ENCODE data around the gene ELOA.
"Not testable (repeated sequence)": the region's sequence is repeated elsewhere in the genome, so short reads cannot be mapped to it uniquely, and the experiment has no call there.

The ELOA gene

DNA sequence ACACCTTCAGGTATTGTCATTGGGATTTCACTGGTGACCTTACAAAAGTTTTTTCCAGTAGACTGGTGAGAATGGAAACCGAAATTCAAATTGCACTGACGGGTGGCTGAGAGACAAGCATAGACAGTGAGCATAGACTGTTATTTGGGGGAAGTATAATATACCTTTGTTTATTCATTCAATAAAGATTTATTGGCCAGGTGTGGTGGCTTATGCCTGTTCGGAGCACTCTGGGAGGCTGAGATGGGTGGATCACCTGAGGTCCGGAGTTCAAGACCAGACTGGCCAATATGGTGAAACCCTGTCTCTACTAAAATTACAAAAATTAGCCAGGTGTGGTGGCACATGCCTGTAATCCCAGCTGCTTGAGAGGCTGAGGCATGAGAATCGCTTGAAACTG, 10.0 kb upstream of the ELOA start:
- DNase-seq (ENCODE audit: low spot score): not testable (repeated sequence)

DNA sequence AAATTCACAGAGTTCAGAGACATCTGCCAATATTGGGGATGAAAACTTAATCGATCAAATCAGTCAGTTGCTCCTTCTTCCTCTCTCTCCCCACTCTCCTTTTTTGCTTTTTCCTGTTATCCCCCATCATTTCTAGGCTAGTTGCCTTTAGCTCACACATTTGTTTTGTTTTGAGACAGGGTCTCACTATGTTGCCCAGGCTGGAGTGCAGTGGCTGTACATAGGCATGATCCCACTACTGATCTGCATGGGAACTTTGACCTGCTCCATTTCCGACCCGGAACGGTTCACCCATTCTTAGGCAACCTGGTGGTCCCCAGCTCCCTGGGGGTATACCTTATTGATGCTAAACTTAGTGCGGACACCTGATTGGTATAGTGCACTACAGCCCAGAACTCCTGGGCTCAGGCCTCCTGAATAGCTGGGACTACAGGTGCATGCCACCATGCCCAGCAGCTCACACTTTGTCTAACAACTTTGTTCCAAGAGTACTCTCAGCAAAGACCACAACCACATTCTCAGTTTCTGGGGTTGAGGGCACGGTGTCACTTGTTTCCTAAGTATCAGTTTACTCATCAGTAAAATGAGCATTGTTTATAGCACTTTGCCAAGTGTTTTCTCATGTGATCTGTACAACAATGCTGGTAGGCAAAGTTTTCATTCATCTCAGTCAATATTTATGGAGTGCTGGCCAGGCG, 6.7 kb upstream of the ELOA start:
- DNase-seq (ENCODE audit: low spot score): no peak

DNA sequence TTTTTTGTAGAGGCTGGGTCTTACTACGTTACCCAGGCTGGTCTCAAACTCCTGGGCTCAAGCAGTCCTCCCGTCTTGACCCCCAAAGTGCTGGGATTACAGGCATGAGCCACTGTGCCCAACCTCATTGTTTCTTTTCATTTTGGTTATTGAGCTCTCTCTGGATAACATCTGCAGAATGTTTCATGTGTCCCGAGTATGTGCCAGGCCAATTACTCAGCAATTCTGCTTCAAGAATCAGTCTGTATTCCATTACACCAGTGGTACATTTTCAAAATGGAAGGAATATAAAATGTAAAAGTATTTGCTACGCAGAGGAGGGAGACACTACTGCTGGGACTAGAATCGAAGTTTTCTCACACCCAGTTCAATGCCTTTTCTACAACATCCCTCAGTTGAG, 1.7 kb upstream of the ELOA start:
- DNase-seq (ENCODE audit: low spot score): no peak

DNA sequence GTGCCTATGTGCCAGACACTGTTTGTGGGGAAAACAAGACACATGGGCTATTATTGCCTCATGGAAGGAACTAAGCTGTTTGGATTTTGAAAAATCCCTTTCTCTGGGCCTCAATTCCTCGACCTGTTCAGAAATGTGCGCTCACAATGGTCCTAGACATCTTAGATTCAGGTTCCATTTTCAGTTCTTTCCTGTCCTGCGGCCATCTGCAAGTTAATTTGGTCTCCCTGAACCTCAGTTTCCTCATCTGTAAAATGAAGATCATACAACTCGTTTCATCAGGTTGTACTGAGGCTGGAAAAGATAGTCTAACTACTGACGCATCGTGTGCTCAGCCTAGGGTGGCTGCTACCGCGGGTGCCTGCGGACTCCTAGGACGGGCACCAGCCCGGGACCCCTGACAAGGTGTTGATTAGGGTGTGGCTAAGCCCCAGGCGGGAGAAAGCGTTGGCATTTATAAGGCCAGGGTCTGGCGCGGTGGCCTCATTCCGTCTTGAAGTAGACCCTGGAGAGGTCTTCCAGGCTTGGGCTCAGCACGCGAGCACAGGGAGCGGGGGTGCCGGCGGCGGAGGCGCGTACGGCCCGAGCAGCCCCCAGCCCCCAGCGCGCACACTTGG, 493 bp upstream of the ELOA start:
- peak; percentile 54 for DNase-seq (ENCODE audit: low spot score)

DNA sequence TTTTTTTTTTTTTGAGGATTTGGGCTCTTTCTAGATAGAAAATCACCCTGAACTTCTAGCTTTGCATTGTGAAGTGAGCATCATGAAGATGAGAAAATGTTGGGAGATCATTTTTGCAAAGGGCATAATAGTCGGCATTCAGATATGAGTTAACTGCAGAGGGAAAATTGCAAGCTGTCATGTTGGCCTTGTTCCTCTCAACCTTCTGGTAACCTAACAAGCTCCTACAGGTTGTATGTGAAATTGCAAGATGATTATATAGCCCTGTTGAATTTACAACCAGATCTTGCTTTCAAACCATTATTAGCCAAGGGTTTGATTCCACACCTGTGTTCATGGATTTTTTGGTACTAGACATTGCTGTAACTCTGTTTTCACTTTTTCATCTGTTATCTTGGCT, 2.2 kb downstream of the ELOA start:
- DNase-seq (ENCODE audit: low spot score): peak; percentile 75

DNA sequence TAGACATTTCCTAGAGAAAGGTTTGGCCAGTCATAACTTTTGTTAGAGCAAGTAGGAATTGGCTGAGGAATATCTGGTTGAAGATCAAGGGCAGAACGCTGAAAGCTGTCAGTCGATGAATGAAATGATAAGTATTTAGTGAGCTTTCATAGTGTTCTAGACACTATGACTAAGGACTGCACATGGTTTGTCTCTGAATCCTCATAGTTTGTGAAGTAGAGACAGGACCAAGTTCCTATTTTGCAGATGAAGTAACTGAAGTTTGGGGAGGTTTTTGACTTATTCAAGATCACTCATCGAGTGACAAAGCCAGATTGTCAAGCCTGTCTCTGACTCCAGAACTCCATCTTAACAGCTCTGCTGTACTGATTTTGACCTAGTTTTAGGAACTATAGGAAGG, 4.7 kb downstream of the ELOA start:
- DNase-seq (ENCODE audit: low spot score): no peak

DNA sequence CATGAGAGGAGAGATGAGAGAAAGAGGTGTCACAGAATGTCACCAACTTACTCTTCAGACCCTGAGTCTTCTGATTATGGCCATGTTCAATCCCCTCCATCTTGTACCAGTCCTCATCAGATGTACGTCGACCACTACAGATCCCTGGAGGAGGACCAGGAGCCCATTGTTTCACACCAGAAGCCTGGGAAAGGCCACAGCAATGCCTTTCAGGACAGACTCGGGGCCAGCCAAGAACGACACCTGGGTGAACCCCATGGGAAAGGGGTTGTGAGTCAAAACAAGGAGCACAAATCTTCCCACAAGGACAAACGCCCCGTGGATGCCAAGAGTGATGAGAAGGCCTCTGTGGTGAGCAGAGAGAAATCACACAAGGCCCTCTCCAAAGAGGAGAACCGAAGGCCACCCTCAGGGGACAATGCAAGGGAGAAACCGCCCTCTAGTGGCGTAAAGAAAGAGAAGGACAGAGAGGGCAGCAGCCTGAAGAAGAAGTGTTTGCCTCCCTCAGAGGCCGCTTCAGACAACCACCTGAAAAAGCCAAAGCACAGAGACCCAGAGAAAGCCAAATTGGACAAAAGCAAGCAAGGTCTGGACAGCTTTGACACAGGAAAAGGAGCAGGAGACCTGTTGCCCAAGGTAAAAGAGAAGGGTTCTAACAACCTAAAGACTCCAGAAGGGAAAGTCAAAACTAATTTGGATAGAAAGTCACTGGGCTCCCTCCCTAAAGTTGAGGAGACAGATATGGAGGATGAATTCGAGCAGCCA, 8.0 kb downstream of the ELOA start:
- DNase-seq (ENCODE audit: low spot score): peak; percentile 84

DNA sequence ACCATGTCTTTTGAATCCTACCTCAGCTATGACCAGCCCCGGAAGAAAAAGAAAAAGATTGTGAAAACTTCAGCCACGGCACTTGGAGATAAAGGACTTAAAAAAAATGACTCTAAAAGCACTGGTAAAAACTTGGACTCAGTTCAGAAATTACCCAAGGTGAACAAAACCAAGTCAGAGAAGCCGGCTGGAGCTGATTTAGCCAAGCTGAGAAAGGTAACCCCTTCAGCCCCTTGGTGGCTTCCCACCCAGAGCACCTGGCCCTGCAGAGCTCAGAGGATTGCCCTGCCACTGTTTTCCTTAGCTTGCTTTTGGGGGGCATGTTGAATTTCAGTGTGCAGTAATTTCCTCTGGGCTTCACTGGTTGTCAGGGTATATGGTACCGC, 8.5 kb downstream of the ELOA start:
- DNase-seq (ENCODE audit: low spot score): no peak

DNA sequence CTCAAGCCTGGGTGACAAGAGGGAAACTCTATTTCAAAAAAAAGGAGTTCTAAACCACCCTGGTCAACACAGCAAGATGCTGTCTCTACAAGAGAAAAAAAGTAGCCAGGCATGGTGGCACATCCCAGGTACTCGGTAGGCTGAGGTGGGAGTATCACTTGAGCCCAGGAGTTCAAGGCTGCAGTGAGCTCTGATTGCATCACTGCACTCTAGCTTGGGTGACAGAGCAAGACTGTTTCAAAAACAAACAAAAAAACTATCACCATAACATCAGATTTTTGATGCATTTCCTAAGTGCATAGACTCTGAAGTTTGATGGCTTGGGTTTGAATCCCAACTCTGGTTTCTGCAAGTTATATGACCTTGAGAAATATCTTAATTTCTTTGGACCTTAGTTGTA, 9.6 kb downstream of the ELOA start:
- no peak for DNase-seq (ENCODE audit: low spot score)

DNA sequence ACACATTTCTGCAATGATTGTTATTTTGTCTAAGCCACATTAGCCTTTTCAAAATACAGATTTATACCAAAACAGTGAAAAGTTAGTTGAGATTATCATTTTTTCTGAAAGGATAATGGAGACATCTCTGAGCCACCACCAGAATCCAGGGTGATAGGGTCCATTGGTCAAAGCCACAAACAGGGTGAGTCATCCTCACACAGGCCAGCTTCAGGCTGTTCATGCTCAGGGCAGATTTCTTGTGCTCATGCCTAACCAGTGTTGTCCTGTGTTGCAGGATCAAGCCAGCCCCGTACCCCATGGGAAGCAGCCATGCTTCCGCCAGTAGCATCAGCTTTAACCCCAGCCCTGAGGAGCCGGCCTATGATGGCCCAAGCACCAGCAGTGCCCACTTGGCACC, 13.4 kb downstream of the ELOA start:
- no peak for DNase-seq (ENCODE audit: low spot score)

DNA sequence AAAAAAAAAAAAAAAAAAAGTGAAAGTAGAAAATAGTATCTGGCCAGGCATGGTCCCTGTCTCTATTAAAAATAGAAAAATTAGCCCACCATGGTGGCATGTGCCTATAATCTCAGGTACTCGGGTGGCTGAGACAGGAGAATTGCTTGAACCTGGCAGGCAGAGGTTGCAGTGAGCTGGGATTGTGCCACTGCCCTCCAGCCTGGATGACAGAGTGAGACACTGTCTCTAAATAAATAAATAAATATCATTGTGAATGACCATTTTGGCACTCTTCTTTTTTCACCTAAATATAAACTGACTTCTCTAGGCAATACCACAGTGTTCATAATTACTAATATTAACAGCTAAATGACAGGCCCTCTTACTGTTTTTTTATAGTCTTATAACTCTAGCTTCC, 14.5 kb downstream of the ELOA start:
- DNase-seq (ENCODE audit: low spot score): no peak

DNA sequence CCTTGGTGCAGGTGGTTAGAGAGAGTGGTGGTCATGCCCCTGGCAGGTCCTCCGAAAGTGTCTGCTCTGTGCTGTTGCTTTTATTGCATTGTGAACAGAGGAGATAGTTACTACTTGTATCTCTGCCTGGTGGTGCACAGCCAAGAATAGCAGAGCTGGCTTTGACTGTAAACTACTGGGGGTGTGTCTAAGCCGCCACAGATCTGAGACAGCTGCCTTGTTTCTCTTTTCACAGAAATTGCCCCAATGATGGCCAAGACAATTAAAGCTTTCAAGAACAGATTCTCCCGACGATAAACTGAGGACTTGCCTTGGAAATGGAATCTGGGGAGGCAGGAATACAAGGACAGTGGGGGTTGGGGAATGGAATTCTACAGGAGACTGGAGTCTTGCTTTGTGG, 16.0 kb downstream of the ELOA start:
- DNase-seq (ENCODE audit: low spot score): no peak

DNA sequence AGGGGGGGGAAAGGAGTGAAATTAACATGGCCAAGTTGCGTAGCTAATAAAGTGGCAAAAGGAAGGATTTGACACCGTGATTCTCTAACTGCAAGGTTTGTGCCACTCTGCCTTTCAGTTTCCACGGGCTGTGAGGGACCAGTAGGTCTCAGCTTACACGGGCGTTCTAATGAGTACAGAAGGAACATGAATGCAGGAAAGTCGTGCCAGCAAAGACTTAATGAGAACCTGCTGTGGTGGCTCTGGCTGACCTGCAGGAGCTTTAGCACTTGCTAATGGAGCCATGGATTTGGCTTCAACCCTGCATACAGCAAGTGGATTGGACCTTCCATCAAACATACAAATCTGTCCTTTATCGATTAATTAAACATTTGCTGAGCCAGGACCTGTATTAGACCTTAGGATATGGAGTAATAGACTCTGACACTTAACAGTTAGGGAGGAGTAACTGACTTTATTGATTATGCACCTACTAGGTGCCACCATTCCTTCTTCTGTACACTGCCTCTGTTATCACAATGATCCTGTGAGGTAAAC, 19.8 kb downstream of the ELOA start:
- DNase-seq (ENCODE audit: low spot score): no peak

DNA sequence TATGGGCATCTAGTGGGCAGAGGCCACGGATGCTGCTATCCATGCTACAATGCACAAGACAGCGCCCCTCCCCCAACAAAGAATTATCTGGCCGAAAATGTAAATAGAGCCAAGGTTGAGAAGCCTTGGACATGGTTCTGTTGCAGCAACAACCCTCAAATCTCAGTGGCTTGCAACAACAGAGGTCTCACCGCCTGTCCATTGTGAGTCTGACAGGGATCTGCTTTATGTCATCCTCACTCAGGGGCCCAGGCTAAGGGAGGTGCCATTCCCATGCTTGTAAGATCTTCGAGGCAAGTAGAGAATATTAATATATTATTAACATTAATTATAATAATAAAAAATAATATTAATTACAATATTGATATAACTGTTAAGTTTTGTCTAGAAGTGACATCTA, 25.5 kb downstream of the ELOA start:
- no peak for DNase-seq (ENCODE audit: low spot score)

DNA sequence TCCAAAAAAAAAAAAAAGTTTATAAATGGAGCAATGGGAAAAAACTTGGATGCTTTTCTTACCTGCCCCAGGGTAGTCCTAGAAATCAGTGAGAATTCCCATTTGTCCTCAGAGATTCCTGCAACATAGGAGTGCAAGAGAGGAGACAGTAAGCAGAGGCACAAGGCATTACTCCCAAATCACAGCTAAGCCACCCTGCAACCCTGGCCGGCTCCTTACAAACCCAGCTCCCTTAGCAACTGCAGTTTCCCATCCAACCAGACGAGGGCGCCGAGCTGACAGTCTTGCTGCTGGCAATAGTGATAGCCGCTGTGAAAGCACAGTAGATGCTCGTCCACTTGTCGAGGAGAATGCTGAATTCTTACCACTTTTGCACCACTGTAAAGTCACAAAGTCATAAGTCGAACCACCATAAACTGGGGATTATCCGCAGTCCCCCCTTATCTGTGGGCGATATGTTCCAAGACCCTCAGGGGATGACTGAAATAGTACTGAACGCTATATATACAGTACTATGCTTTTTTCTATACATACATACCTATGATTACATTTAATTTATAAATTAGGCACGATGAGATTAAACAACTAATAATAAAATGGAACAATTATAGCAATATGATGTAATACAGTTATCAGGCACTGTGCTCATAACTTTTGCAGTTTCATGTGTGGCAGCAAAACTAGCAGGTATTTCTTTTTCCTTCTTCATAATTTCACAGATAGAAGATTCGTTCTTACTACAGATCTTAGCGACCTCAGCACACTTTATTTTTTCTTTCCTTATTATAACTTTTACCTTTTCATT, 29.0 kb downstream of the ELOA start:
- peak; percentile 91 for DNase-seq (ENCODE audit: low spot score)

DNA sequence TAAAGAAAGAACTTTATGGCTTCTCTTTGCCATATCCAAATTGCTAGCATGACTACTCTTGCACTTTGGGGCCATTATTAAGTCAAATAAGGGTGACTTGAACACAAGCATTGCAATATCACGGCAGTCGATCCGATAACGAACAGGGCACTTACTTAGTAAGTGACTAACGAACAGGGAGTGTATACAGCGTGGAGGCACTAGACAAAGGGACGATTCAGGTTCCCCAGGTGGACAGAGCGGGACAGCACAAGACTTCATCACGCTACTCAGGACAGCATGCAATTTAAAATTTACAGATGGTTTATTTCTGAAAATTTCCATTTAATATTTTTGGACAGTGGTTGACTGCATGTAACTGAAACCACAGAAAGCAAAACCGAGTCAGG, 29.6 kb downstream of the ELOA start:
- DNase-seq (ENCODE audit: low spot score): no peak

DNA sequence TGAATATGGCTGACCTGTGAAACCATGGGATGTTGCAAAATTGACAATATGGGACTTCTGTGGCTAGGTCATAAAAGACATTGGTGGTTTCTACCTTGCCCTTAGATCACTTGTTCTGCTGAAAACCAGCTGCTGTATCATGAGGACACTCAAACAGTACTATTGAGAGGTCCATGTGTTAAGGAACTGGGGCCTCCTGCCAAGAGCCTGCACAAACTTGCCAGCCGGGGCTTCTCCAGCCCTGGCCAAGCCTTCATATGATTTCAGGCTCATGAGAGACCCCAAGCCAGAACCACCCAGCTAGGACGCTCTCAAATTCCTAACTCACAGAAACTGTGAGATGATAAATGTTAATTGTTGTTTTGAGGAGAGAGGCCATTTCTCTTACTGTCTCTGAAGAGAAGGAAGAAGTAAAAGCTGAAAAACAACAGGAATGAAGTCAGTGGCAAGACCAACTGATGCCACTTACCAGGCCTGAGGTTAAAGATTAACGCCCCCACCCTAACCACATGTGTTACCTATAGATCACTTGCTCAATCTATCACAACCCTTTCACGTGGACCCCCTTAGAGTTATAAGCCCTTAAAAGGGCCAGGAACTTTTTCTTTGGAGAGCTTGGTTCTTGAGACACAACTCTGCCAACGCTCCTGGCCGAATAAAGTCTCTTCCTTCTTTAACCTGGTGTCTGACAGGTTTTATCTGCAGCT, 31.1 kb downstream of the ELOA start:
- DNase-seq (ENCODE audit: low spot score): no peak

DNA sequence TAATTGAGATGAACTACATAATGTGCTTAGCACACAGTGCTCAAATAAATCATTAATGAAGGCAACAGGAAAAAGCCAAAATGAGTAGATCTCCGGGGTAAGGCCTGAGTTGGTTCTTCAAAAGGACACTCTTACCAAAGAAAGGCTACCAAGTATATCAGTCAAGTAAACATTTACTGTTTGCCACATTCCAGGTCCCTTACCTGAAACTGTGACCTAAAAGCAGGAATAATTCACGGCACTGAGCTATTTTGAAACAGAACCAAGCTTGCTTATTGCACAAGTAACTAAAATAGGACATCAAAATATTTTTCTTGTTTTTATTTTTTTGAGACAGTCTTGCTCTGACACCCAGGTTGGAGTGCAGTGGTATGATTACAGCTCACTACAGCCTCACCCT, 32.9 kb downstream of the ELOA start:
- no peak for DNase-seq (ENCODE audit: low spot score)

DNA sequence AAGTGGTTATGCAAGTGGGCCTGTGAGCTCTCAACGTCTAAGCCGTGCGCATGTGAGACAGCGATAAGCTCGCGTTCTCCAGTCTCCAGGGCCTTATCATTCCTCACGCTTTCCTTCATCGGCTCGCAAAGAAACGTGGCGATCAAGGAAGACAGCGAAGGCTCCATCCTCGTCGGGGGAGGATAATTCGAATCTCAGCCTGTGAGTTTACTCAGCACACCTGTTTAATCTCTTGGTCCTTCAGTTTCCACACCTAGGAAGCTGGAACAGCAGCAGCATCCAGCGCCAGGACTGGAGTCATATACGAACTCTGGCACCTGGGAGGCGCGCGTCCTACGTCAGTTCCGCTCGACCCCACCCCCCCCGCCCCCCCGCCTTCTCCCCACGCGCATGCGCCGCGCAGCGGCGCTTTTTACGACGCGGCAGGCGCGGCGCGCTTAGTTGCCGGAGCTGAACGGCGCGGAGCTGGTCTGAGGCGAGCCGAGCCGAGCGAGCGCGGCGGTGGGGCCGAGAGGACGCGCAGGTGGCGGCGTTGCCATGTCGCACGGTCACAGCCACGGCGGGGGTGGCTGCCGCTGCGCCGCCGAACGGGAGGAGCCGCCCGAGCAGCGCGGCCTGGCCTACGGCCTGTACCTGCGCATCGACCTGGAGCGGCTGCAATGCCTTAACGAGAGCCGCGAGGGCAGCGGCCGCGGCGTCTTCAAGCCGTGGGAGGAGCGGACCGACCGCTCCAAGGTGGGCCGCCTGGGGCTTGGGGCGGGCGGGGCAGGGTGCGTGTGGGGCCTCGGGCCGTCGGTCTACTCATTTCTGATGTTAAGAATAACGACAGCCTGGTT, 34.9 kb downstream of the ELOA start, which contains the start of gene PITHD1:
TSS of gene PITHD1 (plus strand) at position 440 of the 836 bp plus-strand sequence. CDS start at position 538, 98 bp downstream.
- peak; percentile 92 for DNase-seq (ENCODE audit: low spot score)

DNA sequence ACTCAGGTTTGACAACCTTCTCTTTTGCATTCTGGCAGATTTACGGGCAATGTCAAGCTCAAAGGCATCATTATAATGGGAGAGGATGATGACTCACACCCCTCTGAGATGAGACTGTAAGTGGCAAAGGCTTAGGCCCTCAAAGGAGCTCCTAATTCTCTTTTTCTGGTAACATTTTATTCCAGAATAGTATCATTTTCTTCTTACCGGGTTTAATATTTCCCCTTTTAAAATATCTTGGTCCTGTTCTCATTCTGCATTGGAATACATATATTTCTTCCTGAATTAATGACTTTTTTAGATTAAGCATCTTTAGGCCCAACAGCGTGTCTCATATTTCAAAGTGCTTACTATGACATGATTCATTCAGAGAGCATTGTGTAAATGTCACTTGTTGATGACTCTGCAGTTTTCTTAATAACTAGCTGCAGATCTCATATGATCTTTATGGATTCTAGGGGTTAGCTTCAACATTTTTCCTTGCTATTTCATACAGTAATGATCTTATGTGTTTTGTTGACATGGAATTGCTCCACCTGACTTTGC, 36.6 kb downstream of the ELOA start:
- no peak for DNase-seq (ENCODE audit: low spot score)
